ENCODE data around the gene JAKMIP2. TPM values are rescaled to one million over a fixed set of nuclear protein-coding genes. Genes with fewer than 3 reads are reported as not detected.
"Not testable (repeated sequence)": the region's sequence is repeated elsewhere in the genome, so short reads cannot be mapped to it uniquely, and the experiment has no call there.

Gene JAKMIP2
- total and polyA plus RNA-seq, 8 donors: 0.19 to 2.6 (median 0.67) TPM

- no peak overlapping the region for H3K4me3 ChIP-seq
- TF ChIP-seq CTCF (IDR thresholded peaks at IDR 0.05): peak; percentile 38 to 60 (median 58)
- no peaks in the 10 kb centered on the region for H3K27me3 ChIP-seq
- no peak for FAIRE-seq
- WGBS, 2 donors: 12 to 16% methylated on average over 4 of the region's 4 CpGs
- H3K9me3 ChIP-seq: no peaks in the 10 kb centered on the region
- H3K4me1 ChIP-seq: peaks cover 0 to 3% (median 0%) of the 10 kb centered on the region in 3 donors
- intact Hi-C loops (cut with DNase I): loop anchor here in 1 of 3 donors (5.0 kb wide), 1 partner anchor 196 kb away; no protein-coding TSS in a partner anchor
- peak in 1 of 6 donors; percentile 48 for DNase-seq
- H3K27ac ChIP-seq: peak overlapping the region in 2 of 4 donors; percentile 83 to 86
- ATAC-seq: peak; percentile 14 to 52 (median 28)
- H3K36me3 ChIP-seq: peaks cover 0 to 36% (median 0%) of the 10 kb centered on the region in 3 donors
These were observed 40.4 kb upstream of the JAKMIP2 start for GRCh38 chr5:147822686-147823491.

- intact Hi-C loops (cut with DNase I): loop anchor here in 1 of 3 donors (5.0 kb wide), 1 partner anchor 195 kb away; no protein-coding TSS in a partner anchor
- not testable (repeated sequence) for FAIRE-seq
These were observed 39.7 kb upstream of the JAKMIP2 start for GRCh38 chr5:147822222-147822621.

GRCh38 chr5:147821766-147822165, 39.2 kb upstream of the JAKMIP2 start:
- FAIRE-seq: no peak
- peak; percentile 21 to 31 (median 29) for ATAC-seq
- intact Hi-C loops (cut with DNase I): loop anchor here in 1 of 3 donors (5.0 kb wide), 1 partner anchor 194 kb away; no protein-coding TSS in a partner anchor
- Histone ChIP-seq H3K36me3 (peaks cover 0 to 25% (median 0%) of the 10 kb centered on the region in 3 donors), H3K9me3 (no peaks in the 10 kb centered on the region), H3K27ac (peak overlapping the region in 2 of 4 donors; percentile 2 to 50), H3K4me3 (no peak overlapping the region), H3K27me3 (no peaks in the 10 kb centered on the region), H3K4me1 (peaks cover 0 to 3% (median 0%) of the 10 kb centered on the region in 3 donors)
- no peak for TF ChIP-seq CTCF (IDR thresholded peaks at IDR 0.05)
- 45% methylated on average over 5 of the region's 5 CpGs for WGBS, 2 donors
- DNase-seq: peak in 4 of 6 donors; percentile 51 to 65 (median 58)

More at GRCh38 chr5:147822222-147822621, 39.7 kb upstream of the JAKMIP2 start:
- H3K36me3 ChIP-seq: peaks cover 0 to 29% (median 0%) of the 10 kb centered on the region in 3 donors
- H3K27me3 ChIP-seq, H3K4me1 ChIP-seq, H3K4me3 ChIP-seq, H3K9me3 ChIP-seq: not testable (repeated sequence)
- peak in 1 of 6 donors; percentile 50 for DNase-seq
- ATAC-seq: peak; percentile 0 to 8 (median 2)
- H3K27ac ChIP-seq: peak overlapping the region in 2 of 4 donors; percentile 13 to 50
- 35 to 46% methylated on average over 3 of the region's 3 CpGs for WGBS, 2 donors

- TF ChIP-seq CTCF (IDR thresholded peaks at IDR 0.05): no peak
- no peaks in the 10 kb centered on the region for H3K27me3 ChIP-seq
- intact Hi-C loops (cut with DNase I): loop anchor here in 1 of 3 donors (10.0 kb wide), 1 partner anchor 185 kb away; no protein-coding TSS in a partner anchor
- FAIRE-seq (peak; percentile 63), DNase-seq (no peak), ATAC-seq (peak in 1 of 4 donors; percentile 1)
- peak overlapping the region in 2 of 4 donors; percentile 13 to 37 for H3K27ac ChIP-seq
- H3K4me1 ChIP-seq: peaks cover 0 to 3% (median 0%) of the 10 kb centered on the region in 3 donors
- no peaks in the 10 kb centered on the region for H3K9me3 ChIP-seq
- 24 to 32% methylated on average over 1 of the region's 1 CpG for WGBS, 2 donors
- peaks cover 0 to 5% (median 0%) of the 10 kb centered on the region in 3 donors for H3K36me3 ChIP-seq
- no peak overlapping the region for H3K4me3 ChIP-seq
These were observed 36.8 kb upstream of the JAKMIP2 start for GRCh38 chr5:147819261-147819770.

GRCh38 chr5:147818290-147818689, 35.8 kb upstream of the JAKMIP2 start:
- H3K4me3 ChIP-seq: no peak overlapping the region
- DNase-seq: no peak
- 39 to 42% methylated on average over 1 of the region's 1 CpG for WGBS, 2 donors
- no peak overlapping the region for H3K27ac ChIP-seq
- H3K36me3 ChIP-seq: no peaks in the 10 kb centered on the region
- no peaks in the 10 kb centered on the region for H3K27me3 ChIP-seq
- no peak for TF ChIP-seq CTCF (IDR thresholded peaks at IDR 0.05)
- ATAC-seq: peak in 3 of 4 donors; percentile 4 to 9 (median 7)
- FAIRE-seq: no peak
- H3K9me3 ChIP-seq: no peaks in the 10 kb centered on the region
- intact Hi-C loops (cut with DNase I): loop anchor here in 1 of 3 donors (10.0 kb wide), 1 partner anchor 183 kb away; no protein-coding TSS in a partner anchor
- H3K4me1 ChIP-seq: no peaks in the 10 kb centered on the region
